ENCODE measurements around the gene DDX43.

Gene DDX43

DNA sequence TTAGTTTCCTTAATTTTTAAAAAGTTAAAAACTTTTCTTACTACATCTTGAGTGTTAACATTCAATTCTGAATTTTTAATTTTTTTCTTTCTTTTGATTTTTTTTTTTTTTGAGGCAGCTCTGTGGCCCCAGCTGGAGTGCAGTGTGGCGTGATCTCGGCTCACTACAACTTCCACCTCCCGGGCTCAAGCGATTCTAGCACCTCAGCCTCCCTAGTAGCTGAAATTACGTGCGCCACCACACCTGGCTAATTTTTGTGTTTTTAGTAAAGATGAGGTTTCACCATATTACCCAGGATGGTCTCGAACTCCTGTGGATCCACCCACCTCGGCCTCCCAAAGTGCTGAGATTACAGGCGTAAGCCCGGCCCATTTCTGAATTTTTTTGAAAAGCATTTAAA lies 1.2 kb downstream of the DDX43 start:
- TF ChIP-seq, protein P1, sequence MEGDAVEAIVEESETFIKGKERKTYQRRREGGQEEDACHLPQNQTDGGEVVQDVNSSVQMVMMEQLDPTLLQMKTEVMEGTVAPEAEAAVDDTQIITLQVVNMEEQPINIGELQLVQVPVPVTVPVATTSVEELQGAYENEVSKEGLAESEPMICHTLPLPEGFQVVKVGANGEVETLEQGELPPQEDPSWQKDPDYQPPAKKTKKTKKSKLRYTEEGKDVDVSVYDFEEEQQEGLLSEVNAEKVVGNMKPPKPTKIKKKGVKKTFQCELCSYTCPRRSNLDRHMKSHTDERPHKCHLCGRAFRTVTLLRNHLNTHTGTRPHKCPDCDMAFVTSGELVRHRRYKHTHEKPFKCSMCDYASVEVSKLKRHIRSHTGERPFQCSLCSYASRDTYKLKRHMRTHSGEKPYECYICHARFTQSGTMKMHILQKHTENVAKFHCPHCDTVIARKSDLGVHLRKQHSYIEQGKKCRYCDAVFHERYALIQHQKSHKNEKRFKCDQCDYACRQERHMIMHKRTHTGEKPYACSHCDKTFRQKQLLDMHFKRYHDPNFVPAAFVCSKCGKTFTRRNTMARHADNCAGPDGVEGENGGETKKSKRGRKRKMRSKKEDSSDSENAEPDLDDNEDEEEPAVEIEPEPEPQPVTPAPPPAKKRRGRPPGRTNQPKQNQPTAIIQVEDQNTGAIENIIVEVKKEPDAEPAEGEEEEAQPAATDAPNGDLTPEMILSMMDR (IDR thresholded peaks at IDR 0.05; ENCODE audit: extremely low read depth, insufficient read depth, missing control alignments), result no peak
- no peak for DNase-seq (ENCODE audit: low spot score)
- in situ Hi-C loops (cut with MboI; ENCODE audit: low pct_unique_long_range_greater_than_20kb, low sequenced_read_pairs, unreplicated experiment), result no loop called here

DNA sequence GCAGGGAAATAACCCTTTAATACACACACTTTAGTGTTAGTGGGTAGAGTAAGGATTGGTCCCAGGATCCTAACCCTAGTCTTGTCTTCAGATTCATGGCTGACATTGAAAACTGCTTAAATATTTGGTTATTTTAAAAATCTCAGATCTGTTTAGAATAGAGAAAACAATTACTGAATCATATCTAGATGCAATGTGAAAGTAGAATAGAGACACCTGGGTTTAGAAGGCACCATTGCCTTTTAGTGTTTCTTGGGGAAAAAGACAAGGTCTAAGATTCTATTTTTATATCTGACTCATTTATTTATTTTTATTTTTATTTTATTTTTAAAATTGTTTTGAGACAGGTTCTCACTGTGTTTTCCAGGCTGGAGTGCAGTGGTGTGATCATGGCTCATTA lies 6.0 kb downstream of the DDX43 start:
- TF ChIP-seq, protein P1 (IDR thresholded peaks at IDR 0.05; ENCODE audit: extremely low read depth, insufficient read depth, missing control alignments), result no peak
- DNase-seq (ENCODE audit: low spot score), result no peak
- in situ Hi-C loops (cut with MboI; ENCODE audit: low pct_unique_long_range_greater_than_20kb, low sequenced_read_pairs, unreplicated experiment), result no loop called here

GRCh38 chr6:73409395-73409794 lies 14.8 kb downstream of the DDX43 start:
- no peak for DNase-seq (ENCODE audit: low spot score)
- TF ChIP-seq, protein P1 (IDR thresholded peaks at IDR 0.05; ENCODE audit: extremely low read depth, insufficient read depth, missing control alignments), result no peak
- in situ Hi-C loops (cut with MboI; ENCODE audit: low pct_unique_long_range_greater_than_20kb, low sequenced_read_pairs, unreplicated experiment), result no loop called here

DNA sequence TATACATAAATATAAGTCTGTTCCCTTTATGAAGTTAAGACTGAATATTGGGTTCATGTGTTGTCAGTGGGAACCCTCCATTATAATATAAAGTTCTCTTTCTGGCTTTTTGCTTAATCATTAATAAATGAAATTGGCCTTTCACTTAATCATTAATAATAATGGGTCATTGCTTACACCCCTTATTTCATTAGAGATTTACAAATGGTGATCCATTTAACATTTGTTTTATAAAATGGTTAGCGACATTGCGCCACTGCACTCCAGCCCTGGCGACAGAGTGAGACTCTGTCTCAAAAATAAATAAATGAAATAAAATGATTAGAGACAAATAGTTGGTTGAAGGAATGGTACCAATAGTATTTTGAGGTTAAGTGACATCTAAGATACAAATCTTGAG lies 18.5 kb downstream of the DDX43 start:
- TF ChIP-seq, protein P1 (IDR thresholded peaks at IDR 0.05; ENCODE audit: extremely low read depth, insufficient read depth, missing control alignments), result no peak
- DNase-seq (ENCODE audit: low spot score), result no peak
- in situ Hi-C loops (cut with MboI; ENCODE audit: low pct_unique_long_range_greater_than_20kb, low sequenced_read_pairs, unreplicated experiment), result no loop called here

- TF ChIP-seq, protein P1 (IDR thresholded peaks at IDR 0.05; ENCODE audit: extremely low read depth, insufficient read depth, missing control alignments), result no peak
- DNase-seq (ENCODE audit: low spot score), result no peak
- in situ Hi-C loops (cut with MboI; ENCODE audit: low pct_unique_long_range_greater_than_20kb, low sequenced_read_pairs, unreplicated experiment), result no loop called here
Measured at GRCh38 chr6:73418081-73418741, 23.6 kb downstream of the DDX43 start.

DNA sequence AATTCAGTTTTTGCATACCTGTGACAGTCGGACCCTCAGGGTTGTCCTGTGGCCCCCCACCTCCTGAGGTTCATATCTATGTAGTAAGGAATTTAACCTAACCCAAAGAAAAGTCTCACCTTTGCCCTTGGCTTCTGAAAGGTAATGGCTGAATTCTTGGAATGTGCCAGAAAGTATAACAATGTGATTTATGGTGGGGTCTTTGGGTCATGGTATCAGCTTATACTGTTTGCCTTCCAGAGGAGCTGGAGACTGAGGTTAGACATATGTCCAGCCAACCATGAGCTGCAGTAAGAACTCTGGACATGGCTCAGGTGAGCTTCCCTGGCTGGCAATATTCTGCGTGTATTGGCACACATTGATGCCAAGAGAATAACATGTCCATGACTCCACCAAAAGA lies 26.9 kb downstream of the DDX43 start:
- no peak for DNase-seq (ENCODE audit: low spot score)
- TF ChIP-seq, protein P1 (IDR thresholded peaks at IDR 0.05; ENCODE audit: extremely low read depth, insufficient read depth, missing control alignments), result no peak
- in situ Hi-C loops (cut with MboI; ENCODE audit: low pct_unique_long_range_greater_than_20kb, low sequenced_read_pairs, unreplicated experiment), result no loop called here
